Measurements from ENCODE around the gene CRADD.

Gene CRADD

GRCh38 chr12:93836620-93837260 is 159.6 kb downstream of the CRADD start:
- no peak for DNase-seq
- TF ChIP-seq CTCF (IDR thresholded peaks at IDR 0.05): no peak
- Histone ChIP-seq H3K9me3 (no peaks in the 10 kb centered on the region), H3K4me3 (no peak overlapping the region), H3K4me1 (no peaks in the 10 kb centered on the region), H3K27ac (no peak overlapping the region), H3K27me3 (no peaks in the 10 kb centered on the region), H3K36me3 (no peaks in the 10 kb centered on the region)
- intact Hi-C loops (cut with DNase I; ENCODE audit: low total_unique reads): no loop called here

- TF ChIP-seq CTCF (IDR thresholded peaks at IDR 0.05): no peak
- no peaks in the 10 kb centered on the region for H3K27me3 ChIP-seq
- no peaks in the 10 kb centered on the region for H3K4me1 ChIP-seq
- H3K9me3 ChIP-seq: no peaks in the 10 kb centered on the region
- H3K27ac ChIP-seq: no peak overlapping the region
- intact Hi-C loops (cut with DNase I; ENCODE audit: low total_unique reads): no loop called here
- H3K4me3 ChIP-seq: no peak overlapping the region
- DNase-seq: no peak
- no peaks in the 10 kb centered on the region for H3K36me3 ChIP-seq
Measured at GRCh38 chr12:93838193-93838592, 161.0 kb downstream of the CRADD start.

DNA sequence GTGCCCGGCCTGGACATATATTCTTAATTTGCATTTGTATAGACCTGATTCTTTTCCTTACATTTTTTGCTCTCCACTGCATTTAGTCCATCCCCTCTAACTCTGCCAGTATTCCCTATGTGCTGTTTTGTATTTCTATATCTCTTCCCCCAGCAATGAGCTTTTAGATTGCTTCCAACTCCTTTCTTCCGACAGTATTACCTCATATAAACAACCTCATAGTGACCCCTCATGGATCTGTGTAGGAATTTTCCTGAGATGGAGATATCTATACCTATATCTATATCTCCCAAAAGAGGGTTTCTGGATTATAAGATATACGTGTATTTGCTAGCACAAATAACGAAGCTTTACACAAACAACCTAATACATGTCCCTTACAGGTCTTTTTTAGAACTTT is 161.9 kb downstream of the CRADD start:
- intact Hi-C loops (cut with DNase I; ENCODE audit: low total_unique reads): no loop called here
- H3K4me3 ChIP-seq: no peak overlapping the region
- no peaks in the 10 kb centered on the region for H3K27me3 ChIP-seq
- H3K27ac ChIP-seq: no peak overlapping the region
- no peaks in the 10 kb centered on the region for H3K9me3 ChIP-seq
- no peak for DNase-seq
- no peak for TF ChIP-seq CTCF (IDR thresholded peaks at IDR 0.05)
- no peaks in the 10 kb centered on the region for H3K4me1 ChIP-seq
- no peaks in the 10 kb centered on the region for H3K36me3 ChIP-seq

GRCh38 chr12:93841671-93842070 is 164.5 kb downstream of the CRADD start:
- Histone ChIP-seq H3K27ac (no peak overlapping the region), H3K4me3 (no peak overlapping the region), H3K27me3 (no peaks in the 10 kb centered on the region), H3K36me3 (no peaks in the 10 kb centered on the region), H3K9me3 (no peaks in the 10 kb centered on the region), H3K4me1 (no peaks in the 10 kb centered on the region)
- DNase-seq: no peak
- TF ChIP-seq CTCF (IDR thresholded peaks at IDR 0.05): no peak
- intact Hi-C loops (cut with DNase I; ENCODE audit: low total_unique reads): no loop called here

DNA sequence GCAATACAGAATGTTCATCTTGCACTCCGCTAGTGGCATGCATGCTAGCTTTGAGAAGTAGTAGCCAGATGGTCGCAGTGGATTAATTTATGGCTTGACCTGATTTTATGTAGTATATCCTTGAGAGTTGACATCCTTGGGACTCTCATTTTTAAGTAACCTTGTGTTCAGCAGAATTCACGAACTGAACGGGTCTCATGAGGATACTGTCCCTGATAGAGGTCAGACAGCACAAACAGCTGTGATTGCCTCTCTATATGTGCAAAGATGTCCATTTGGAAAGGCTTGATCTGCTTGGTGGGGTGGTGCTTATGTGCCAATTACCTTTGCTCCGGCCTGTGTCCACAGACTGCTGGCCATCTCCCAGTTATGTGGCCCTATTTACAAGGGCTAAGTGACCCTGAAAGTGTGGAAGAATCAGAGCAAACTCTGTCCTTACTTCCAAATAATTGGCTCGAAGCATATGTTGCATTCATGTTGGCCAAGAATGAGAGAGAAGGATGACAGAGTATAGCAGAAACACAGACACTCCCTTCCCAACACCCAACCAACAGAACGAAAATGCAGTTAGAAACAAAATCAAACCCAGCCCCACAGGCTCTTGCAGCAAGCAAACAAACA is 167.1 kb downstream of the CRADD start:
- intact Hi-C loops (cut with DNase I; ENCODE audit: low total_unique reads): no loop called here
- TF ChIP-seq CTCF (IDR thresholded peaks at IDR 0.05): no peak
- DNase-seq: no peak
- H3K9me3 ChIP-seq: no peaks in the 10 kb centered on the region
- no peak overlapping the region for H3K27ac ChIP-seq
- no peaks in the 10 kb centered on the region for H3K36me3 ChIP-seq
- no peaks in the 10 kb centered on the region for H3K4me1 ChIP-seq
- no peak overlapping the region for H3K4me3 ChIP-seq
- no peaks in the 10 kb centered on the region for H3K27me3 ChIP-seq

Measured in tibial artery (tissue), 4 donors.